ENCODE measurements around the gene C2orf74. TPM values are rescaled to one million over a fixed set of nuclear protein-coding genes. Genes with fewer than 3 reads are reported as not detected.

The C2orf74 gene
- total RNA-seq, 1 experiment from 2014 or later = 17.1 TPM

- TF ChIP-seq, protein P1, sequence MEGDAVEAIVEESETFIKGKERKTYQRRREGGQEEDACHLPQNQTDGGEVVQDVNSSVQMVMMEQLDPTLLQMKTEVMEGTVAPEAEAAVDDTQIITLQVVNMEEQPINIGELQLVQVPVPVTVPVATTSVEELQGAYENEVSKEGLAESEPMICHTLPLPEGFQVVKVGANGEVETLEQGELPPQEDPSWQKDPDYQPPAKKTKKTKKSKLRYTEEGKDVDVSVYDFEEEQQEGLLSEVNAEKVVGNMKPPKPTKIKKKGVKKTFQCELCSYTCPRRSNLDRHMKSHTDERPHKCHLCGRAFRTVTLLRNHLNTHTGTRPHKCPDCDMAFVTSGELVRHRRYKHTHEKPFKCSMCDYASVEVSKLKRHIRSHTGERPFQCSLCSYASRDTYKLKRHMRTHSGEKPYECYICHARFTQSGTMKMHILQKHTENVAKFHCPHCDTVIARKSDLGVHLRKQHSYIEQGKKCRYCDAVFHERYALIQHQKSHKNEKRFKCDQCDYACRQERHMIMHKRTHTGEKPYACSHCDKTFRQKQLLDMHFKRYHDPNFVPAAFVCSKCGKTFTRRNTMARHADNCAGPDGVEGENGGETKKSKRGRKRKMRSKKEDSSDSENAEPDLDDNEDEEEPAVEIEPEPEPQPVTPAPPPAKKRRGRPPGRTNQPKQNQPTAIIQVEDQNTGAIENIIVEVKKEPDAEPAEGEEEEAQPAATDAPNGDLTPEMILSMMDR (IDR thresholded peaks at IDR 0.05; ENCODE audit: unreplicated experiment) = no peak
- H3K4me3 Mint-ChIP-seq (ENCODE audit: low read depth, unreplicated experiment) = no peak overlapping the region
Measured at GRCh38 chr2:61210332-61210981, 48.5 kb downstream of the C2orf74 start.

GRCh38 chr2:61214171-61214570 lies 52.2 kb downstream of the C2orf74 start:
- no peak overlapping the region for H3K4me3 Mint-ChIP-seq (ENCODE audit: low read depth, unreplicated experiment)
- no peak for DNase-seq
- peaks cover 16% of the 10 kb centered on the region for H3K4me1 Mint-ChIP-seq (ENCODE audit: low read depth, unreplicated experiment)
- peaks cover 18% of the 10 kb centered on the region for H3K36me3 Mint-ChIP-seq (ENCODE audit: insufficient read depth, unreplicated experiment)
- TF ChIP-seq, protein P1 (IDR thresholded peaks at IDR 0.05; ENCODE audit: unreplicated experiment) = no peak
- H3K27ac Mint-ChIP-seq (ENCODE audit: unreplicated experiment) = no peak overlapping the region
- H3K27me3 Mint-ChIP-seq (ENCODE audit: unreplicated experiment) = no peaks in the 10 kb centered on the region
- no peaks in the 10 kb centered on the region for H3K9me3 Mint-ChIP-seq (ENCODE audit: low read depth, unreplicated experiment)
- no TSS peak for BruUV-seq (replicated peaks)
- intact Hi-C loops (cut with micrococcal nuclease; ENCODE audit: unreplicated experiment) = no loop called here
- CTCF ChIA-PET = no interaction called here

More at GRCh38 chr2:61210332-61210981, 48.5 kb downstream of the C2orf74 start:
- Mint-ChIP-seq H3K4me1 (ENCODE audit: low read depth, unreplicated experiment) (peaks cover 6% of the 10 kb centered on the region), H3K27me3 (ENCODE audit: unreplicated experiment) (no peaks in the 10 kb centered on the region), H3K9me3 (ENCODE audit: low read depth, unreplicated experiment) (no peaks in the 10 kb centered on the region), H3K36me3 (ENCODE audit: insufficient read depth, unreplicated experiment) (peaks cover 32% of the 10 kb centered on the region), H3K27ac (ENCODE audit: unreplicated experiment) (no peak overlapping the region)
- intact Hi-C loops (cut with micrococcal nuclease; ENCODE audit: unreplicated experiment) = no loop called here
- CTCF ChIA-PET = interaction anchor here (1.7 kb wide), 1 partner anchor 8 kb away, joined by 6 read pairs; no protein-coding TSS in a partner anchor
- DNase-seq = no peak
- no TSS peak for BruUV-seq (replicated peaks)

Other genes starting within 250 kb of the C2orf74 start
- gene PEX13, start 144.5 kb upstream of the C2orf74 start, total RNA-seq (2022) = 32.0 and 37.4 TPM in 2 replicates
- 7.2 and 8.0 TPM in 2 replicates for gene PUS10, start 143.9 kb upstream of the C2orf74 start, total RNA-seq (2022)
- 11.5 and 16.3 TPM in 2 replicates for gene SANBR, start 96.3 kb upstream of the C2orf74 start, total RNA-seq (2022)